ENCODE data around the gene PPP4R4.

The PPP4R4 gene, protein sequence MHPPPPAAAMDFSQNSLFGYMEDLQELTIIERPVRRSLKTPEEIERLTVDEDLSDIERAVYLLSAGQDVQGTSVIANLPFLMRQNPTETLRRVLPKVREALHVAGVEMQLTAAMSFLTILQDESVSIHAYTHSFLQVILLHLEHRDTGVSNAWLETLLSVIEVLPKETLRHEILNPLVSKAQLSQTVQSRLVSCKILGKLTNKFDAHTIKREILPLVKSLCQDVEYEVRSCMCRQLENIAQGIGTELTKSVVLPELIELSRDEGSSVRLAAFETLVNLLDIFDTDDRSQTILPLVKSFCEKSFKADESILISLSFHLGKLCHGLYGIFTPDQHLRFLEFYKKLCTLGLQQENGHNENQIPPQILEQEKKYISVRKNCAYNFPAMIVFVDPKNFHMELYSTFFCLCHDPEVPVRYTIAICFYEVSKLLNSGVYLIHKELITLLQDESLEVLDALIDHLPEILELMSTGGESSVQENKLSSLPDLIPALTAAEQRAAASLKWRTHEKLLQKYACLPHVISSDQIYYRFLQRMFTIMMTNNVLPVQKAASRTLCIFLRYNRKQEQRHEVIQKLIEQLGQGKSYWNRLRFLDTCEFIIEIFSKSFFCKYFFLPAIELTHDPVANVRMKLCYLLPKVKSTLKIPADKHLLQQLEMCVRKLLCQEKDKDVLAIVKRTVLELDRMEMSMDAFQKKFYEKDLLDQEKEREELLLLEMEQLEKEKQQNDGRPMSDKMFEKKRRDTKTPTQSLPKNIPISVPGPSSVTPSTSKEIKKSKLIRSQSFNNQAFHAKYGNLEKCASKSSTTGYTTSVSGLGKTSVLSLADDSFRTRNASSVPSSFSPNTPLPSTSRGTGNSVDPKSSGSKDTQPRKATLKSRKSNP

GRCh38 chr14:94173885-94174603 lies at the start of gene PPP4R4:
PPP4R4 (plus strand) TSS chr14:94174322; CDS start chr14:94174466, 144 bp downstream.
- DNase-seq: peak; percentile 60

DNA sequence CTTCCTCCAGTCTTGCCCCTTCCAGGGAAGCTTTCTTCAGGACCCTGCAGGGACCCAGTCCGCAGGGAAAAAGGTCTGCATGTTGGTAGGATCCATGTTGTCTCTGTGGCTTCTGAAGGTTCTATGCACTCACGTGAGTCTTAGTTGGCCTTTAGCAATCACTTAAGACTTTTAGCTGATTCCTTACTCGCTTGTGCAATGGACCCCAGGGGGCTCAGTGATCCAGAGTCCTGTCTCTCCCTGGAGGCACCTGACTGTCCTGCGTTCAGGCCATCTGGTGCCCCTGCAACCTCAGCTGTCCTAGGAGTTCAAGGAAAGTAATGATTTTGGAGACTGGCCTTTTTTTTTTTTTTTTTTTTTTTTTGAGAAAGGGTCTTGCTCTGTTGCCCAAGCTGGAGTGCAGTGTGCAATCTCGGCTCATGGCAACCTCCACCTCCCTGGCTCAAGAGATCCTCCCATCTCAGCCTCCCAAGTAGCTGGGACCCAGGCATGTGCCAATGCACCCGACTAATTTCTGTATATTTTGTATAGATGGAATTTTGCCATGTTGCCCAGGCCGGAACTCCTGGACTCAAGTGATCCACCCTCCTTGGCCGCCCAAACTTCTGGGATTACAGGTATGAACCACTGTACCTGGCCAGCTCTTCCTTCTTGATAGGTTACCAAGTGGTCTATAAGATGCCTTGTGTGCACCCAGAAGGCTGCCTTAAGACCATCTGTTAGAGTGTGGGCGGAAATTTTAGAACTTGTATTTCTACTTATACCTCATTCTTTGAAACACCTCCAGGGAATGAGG lies 49.3 kb upstream of the PPP4R4 start:
- no peak for DNase-seq

DNA sequence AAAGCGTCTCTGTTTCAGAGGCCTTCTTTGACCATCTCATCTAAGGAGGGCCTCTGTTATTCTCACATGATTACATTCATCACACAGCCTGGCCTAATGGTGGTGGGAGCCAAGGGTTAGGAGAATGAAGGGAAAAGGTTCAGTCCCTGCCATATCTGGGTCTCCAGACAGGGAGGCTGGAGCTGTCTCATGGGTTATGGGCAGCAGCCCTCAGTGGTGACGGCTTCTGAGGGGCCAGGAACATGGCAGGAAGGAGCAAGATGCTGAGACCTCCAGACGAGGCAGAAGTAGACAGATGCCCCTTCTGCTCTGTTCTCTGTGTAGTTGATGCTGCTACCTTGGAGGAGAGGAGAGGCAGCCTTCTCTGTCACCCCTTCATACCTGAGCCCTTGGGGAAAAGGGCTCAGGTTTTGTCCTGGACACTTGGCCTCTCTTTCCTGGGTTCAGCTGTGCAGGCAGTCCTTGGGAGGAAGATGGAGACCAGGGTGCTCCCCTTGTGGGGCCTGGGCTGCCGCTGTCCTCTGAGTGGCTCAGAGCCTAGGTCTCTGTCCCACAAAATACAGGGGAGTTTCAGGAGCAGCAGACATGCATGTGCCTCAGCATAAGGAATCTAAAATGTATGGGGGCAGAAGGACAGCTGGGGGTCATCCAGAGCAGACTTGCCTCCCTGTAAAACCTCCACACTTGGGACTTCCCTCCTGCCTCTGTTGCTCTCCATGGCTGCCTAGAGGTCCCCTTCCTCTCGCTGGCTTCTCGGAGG lies 48.3 kb upstream of the PPP4R4 start:
- no peak for DNase-seq

DNA sequence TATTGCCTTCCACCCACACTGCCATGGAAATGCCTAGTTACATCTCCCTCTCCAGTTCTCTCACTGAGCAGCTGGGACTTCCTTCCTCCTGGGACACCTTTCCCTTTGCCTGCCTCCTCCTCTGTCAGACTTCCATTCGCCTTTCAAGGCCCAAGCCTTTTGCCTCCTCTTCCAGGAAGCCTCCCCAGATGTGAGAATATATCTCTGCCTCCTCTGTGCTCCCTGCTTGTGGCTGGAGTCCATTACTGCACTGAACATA lies 47.8 kb upstream of the PPP4R4 start:
- DNase-seq: no peak

DNA sequence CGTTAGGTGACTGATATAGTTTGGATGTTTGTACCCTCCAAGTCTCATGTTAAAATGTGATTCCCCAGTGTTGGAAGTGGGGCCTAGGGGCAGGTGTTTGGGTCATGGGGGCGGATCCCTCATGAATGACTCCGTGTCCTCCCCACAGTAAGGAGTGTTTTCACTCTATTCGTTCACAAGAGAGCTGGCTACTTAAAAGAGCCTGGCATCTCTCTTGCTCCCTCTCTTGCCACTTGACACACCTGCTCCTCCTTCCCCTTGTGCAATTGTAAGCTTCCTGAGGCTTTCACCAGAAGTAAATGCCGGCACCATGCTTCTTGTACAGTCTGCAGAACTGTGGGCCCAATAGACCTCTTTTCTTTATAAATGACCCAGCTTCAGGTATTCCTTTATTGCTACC lies 47.3 kb upstream of the PPP4R4 start:
- no peak for DNase-seq

DNA sequence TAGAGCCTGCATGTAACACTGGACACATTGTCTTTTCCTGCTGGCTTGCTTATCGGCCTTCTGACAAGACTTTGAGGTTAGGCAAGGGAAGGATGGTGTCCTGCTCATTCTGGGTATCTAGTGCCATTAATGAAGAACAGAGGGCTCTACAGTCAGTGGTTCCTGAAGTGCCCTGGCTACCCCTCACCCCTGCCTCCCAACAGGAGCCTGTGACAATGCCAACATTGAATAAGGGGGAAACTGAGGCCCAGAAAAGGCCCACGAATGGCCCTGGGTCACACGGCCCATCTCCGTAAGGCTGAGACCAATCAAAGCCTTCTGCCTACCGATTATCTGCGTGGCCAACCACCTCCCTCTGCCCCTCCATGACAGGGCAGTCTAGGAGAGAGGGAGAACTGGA lies 46.8 kb upstream of the PPP4R4 start:
- DNase-seq: no peak

DNA sequence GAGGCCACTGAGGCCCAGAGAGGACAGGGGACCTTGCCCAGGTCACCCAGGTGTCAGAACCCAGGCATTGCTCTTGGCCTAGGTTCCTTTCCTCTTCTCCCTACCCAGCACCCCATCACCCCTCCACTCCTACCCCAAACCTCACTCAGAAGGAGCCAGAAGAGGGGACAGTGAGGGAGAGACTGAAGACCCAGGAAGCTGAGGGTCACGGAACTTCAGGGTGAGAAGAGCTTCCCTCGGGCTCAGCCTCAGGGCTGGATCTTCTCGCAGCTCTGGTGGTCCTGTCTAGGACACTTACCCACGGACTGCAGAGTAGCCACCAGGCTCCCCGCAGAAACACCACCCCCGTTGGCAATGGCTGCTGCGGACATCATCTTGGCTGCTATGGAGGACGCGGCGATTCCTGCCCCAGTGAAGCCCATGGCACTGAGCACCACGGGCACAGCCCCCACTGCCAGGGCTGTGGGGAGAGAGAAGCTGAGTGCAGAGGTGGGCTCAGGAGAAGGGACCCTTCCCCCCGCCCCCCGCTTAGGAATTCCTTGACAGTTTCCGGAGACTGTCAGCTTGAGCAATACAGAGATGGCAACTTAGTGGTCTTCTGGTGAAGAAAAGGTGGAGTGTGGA lies 45.8 kb upstream of the PPP4R4 start:
- DNase-seq: no peak

DNA sequence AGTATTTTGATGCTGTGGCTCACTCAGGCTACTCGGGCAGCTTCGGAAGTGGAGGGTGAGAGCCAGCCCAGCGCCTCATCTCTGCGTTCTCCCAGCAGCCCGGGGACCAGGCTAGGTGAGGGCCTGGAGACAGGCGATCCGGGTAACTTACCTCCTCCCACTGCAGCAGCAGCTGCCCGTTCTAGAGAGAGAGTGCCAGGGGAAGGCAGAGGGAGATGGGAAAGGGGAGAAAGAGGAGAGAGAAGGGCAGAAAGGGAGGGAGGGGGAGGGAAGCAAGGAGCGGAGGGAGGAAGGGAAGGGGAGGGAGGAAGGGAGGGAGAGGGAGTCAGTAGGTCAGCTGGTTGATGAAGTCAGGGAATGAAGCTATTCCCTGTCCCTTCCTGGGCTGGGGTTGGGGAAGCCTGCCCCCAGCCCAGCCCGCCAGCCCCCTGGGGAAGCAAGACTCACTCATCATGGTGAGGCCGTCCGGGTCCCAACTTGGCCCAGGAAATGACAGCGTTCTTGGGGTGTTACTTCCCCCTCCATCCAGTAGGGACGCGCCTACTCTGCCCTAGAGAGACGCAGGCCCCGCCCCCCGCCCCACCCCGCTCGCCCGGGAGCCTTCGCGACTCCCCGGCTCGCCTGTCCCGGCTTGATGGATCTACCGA lies 44.9 kb upstream of the PPP4R4 start, which contains the start of gene IFI27L2:
Gene IFI27L2, minus strand, starts transcription at position 494 of the 647 bp plus-strand sequence. Its CDS starts 40 bp downstream, at position 454.
- peak; percentile 67 for DNase-seq

DNA sequence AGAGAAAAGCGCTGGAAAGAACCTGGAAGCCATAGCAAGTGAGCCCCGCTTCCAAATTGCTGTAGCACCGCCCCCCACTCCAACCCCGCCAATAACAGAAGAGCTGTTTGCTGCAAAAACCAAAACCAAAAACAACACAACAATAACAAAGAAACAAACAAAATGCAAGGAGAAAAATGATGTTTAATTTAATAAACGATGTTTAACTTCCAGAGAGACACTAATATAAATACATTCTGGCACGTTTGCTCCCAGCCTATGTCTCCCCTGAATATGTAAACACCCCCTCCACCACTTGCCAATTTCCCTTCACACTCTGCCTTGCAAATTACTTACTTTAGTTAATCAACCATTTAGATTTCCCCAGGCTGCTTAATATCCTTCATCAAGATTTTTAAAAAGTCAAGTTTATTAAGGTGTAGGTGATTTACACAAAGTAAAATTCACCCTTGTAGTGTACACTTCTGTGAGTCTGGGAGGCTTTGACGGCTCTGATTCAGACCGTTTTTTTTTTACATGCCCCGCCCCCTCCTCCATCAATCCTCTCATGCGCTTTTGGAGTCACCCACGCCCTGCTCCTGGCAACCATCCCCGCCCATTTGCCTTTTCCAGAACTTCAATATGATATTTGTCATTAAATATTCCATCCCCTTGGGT lies 44.2 kb upstream of the PPP4R4 start:
- DNase-seq: no peak

DNA sequence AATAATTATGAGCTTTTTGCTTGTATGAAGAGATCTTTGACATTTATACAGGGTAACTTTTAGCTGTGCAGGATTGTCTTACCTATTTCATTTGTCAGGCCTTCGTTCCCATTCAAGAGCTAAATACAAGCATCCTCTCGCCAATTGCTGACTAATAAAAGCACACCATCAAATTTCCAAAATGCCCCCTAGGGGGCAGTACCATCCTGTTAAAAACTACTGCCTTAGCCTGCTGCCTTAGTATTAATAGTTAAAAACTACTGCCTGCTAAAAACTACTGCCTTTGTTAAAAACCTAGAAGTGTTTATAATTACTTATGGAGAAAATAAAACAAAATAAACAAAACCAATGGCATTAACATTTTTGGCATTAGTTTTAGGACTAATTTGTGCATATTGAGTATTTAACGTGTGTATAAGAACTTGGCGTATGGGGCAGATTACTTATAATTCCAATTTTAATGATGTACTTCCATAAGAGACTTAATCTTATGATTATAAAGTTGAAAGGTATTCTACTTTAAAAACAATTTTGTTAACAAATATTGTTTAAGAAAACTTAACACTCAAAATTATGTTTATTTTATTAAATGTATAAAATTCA lies 41.7 kb upstream of the PPP4R4 start:
- DNase-seq: peak; percentile 36

DNA sequence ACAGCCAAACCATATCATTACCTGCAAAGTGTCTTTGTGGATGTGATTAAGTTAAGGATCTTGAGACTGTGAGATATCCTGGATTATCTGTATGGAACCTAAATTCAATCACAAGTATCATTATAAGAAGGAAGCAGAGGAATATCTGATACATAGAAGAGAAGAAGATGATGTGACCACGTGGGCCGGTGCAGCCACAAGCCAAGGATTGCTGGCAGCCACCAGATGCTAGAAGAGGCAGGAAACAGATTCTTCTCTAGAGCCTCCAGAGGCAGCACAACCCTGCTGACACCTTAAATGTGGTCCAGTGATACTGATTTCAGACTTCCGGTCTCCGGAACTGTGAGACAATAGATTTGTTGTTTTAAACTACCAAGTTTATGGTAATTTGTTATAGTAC lies 38.6 kb upstream of the PPP4R4 start:
- DNase-seq: no peak

DNA sequence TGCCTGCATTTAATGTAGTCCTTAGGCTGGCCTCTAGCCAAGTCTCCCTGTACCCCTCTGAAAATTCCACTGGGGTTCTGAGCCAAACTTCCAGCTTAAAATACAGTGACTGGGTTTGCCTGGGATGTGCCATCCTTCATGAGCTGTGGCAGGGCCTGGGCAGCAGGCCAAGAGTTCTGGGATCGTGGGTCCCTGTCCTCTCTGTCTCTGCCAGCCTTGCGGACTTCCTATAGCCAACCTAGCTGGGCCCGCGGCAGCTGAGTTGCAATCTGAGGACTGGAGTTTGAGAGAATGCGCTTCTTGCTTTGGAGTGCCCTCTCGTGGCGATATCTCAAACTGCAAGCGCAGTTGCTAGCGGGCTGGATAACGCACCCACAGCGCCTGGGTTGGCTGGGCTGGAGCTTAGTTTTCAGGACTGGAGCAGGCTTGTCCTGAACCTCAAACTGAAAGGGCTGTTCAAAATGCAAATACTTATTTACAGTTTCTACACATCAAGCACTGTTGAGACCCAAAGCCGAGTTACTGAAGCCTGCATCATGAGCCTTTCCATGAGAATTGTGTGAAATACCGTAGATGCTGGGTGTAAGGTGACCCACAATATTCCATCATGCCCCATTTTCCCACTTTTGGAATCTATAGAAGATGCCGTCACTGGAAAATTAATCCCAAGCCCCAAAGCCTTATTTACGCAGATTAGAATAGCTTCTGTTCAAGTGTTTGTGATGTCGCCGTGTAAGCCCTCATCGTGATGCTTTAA lies 37.4 kb upstream of the PPP4R4 start:
- peak; percentile 76 for DNase-seq

DNA sequence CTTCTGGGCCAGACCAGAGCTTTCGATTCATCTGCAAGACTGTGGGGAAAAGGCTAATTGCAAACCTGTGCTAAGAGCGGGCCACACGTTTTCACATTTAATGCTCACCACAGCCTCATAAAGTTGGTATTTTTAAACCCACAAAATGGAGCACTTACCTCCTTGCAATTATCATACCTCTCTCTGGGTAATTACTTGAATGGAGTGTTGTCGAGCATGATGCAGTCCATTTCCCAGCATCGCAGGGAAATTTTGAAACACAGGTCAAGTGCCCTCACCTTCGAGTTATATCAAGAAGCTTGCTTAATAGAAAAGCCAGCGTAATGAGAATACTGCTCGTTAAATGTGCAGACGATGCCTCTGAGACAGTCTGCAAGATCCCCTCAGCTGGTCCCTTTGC lies 35.9 kb upstream of the PPP4R4 start:
- no peak for DNase-seq

DNA sequence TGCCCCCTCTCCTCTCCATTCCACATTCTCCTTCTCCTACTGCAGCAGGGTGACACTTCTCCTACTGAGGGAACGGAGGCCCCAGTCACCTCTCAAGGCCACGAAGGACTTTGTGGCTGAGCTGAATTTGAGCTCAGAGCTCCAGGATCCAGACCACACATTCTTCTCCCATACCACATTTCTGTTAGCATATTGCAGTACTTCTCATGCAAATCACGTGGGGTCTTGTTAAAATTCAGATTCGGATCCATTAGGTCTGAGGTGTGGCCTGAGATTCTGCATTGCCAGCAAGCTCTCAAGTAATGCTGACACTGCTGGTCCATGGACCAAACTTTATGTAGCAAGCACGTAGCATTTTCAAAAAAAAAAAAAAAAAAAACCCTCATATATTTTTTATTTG lies 35.1 kb upstream of the PPP4R4 start:
- DNase-seq: no peak

DNA sequence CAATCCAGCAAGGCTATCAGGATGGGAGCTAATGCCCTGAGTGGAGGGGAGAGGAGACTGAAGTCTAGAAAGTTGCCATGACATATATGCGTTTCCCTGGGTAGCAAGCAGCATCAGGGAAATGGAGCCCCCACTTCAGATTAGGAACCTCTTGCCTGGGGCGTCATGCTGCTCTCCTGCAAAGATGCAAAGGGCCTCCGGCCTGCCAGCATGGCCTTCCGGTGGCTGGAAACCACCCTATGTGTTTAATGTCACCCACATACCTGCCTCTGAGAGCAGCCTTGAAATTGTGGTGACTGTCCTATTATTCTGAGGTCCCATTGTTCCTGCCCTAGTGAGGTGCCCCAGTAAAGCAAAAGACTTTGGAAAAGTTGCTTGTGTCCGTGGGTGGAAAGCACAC lies 34.7 kb upstream of the PPP4R4 start:
- DNase-seq: no peak

- DNase-seq: no peak
Observed at GRCh38 chr14:94142247-94142646, 31.9 kb upstream of the PPP4R4 start.

DNA sequence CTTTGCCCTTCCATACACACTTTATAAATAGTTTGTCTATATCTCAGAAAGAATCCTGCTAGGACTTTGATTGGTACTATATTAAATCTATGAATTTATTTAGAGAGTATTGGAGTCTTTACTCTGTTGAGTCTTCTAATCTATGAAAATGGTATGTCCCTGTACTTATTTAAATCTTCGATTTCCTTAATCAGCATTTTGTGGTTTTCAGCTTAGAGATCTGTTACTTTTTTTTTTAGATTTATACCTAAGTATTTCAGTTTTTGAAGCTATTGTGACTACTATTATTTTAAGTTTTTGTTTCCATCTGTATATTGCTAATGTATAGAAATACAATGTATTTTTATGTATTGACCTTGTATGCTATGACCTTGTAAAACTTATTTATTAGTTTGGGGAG lies 31.3 kb upstream of the PPP4R4 start:
- no peak for DNase-seq

DNA sequence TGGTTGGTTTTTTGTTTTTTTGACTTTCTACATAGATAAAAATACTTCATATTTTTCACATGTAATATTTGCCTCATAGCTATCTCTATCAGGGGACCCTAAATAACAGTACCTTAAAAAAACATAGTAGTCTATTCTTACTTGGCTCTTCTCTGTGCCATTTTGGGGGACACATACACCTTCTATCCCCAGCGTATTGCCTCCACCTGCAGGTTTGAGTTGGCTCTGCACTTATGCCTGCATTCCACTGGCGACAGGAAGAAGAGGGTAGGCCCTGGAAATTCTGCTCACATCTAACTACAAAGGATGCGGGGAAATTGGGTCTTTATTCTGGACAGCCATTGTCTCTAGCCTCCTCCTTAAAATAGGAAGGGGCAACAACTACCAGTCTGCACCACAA lies 30.9 kb upstream of the PPP4R4 start:
- no peak for DNase-seq

DNA sequence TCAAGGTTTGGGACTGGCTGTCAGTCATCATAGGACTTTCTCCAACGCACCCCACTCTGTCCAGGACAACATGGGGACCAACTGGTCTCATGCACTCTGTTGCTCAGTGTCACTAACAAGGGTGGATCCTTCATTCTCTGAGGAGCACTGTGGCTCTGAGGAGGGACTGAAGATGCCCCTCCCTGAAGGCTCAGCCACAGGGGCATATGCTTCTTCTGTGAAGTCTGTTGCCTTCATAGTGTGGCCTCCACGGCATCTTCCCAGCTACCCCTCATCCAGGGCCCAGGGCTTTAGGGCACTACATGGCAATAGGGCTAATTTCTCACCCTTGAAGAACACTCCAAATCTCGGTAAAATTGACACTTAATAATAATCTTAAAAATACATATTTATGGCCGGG lies 30.4 kb upstream of the PPP4R4 start:
- no peak for DNase-seq

Data from T1000 (cell line).